ENCODE results near the gene SSBP2. TPM values are rescaled to one million over a fixed set of nuclear protein-coding genes. Genes with fewer than 3 reads are reported as not detected.

The SSBP2 gene
- total RNA-seq, 1 donor from 2014 or later, result 85.8 TPM

- H3K27ac Mint-ChIP-seq, result no peak overlapping the region
Measured at GRCh38 chr5:81694726-81695125, 56.2 kb downstream of the SSBP2 start.

GRCh38 chr5:81688215-81688614, 62.7 kb downstream of the SSBP2 start:
- H3K9me3 Mint-ChIP-seq, result peaks cover 61% of the 10 kb centered on the region
- no peak for TF ChIP-seq CTCF (IDR thresholded peaks at IDR 0.05; ENCODE audit: unreplicated experiment)
- no peak overlapping the region for H3K27ac Mint-ChIP-seq
- H3K27me3 Mint-ChIP-seq (ENCODE audit: low read depth), result no peaks in the 10 kb centered on the region
- H3K4me1 Mint-ChIP-seq, result no peaks in the 10 kb centered on the region
- H3K4me3 Mint-ChIP-seq, result no peak overlapping the region
- no peak for DNase-seq (ENCODE audit: low spot score in 2 of 2, unreplicated experiment in 2 of 2)
- peaks cover 75% of the 10 kb centered on the region for H3K36me3 Mint-ChIP-seq

More at GRCh38 chr5:81694726-81695125, 56.2 kb downstream of the SSBP2 start:
- TF ChIP-seq CTCF (IDR thresholded peaks at IDR 0.05; ENCODE audit: unreplicated experiment), result no peak
- peaks cover 50% of the 10 kb centered on the region for H3K9me3 Mint-ChIP-seq
- peaks cover 4% of the 10 kb centered on the region for H3K4me1 Mint-ChIP-seq
- H3K27me3 Mint-ChIP-seq (ENCODE audit: low read depth), result no peaks in the 10 kb centered on the region
- no peak for DNase-seq (ENCODE audit: low spot score in 2 of 2, unreplicated experiment in 2 of 2)
- H3K4me3 Mint-ChIP-seq, result no peak overlapping the region
- peaks cover 48% of the 10 kb centered on the region for H3K36me3 Mint-ChIP-seq

DNA sequence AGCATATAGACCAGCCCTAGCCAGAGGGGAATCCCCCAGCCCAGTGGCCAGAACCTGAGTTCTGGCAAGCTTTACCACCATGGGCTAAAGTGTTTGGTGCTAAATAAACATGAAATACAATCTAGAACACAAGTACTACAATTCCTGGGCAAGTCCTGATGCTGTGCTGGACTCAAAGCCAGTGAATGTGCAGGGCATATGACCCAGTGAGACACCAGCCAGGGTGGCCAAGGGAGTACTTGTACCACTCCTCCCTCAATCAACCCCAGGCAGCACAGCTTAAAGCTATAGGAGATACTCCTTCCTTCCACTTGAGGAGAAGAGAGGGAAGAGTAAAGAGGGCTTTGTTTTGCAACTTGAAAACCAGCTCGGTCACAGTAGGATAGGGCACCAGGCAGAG, 63.6 kb downstream of the SSBP2 start:
- no peak for TF ChIP-seq CTCF (IDR thresholded peaks at IDR 0.05; ENCODE audit: unreplicated experiment)
- H3K9me3 Mint-ChIP-seq, result peaks cover 63% of the 10 kb centered on the region
- no peak overlapping the region for H3K27ac Mint-ChIP-seq
- no peaks in the 10 kb centered on the region for H3K27me3 Mint-ChIP-seq (ENCODE audit: low read depth)
- peaks cover 79% of the 10 kb centered on the region for H3K36me3 Mint-ChIP-seq
- no peaks in the 10 kb centered on the region for H3K4me1 Mint-ChIP-seq
- H3K4me3 Mint-ChIP-seq, result no peak overlapping the region
- DNase-seq (ENCODE audit: low spot score in 2 of 2, unreplicated experiment in 2 of 2), result no peak

GRCh38 chr5:81685471-81685870, 65.4 kb downstream of the SSBP2 start:
- Mint-ChIP-seq H3K36me3 (peaks cover 75% of the 10 kb centered on the region), H3K27me3 (ENCODE audit: low read depth) (no peaks in the 10 kb centered on the region), H3K27ac (no peak overlapping the region), H3K4me1 (no peaks in the 10 kb centered on the region), H3K4me3 (no peak overlapping the region), H3K9me3 (peaks cover 55% of the 10 kb centered on the region)
- TF ChIP-seq CTCF (IDR thresholded peaks at IDR 0.05; ENCODE audit: unreplicated experiment), result no peak
- DNase-seq (ENCODE audit: low spot score in 2 of 2, unreplicated experiment in 2 of 2), result no peak

- Mint-ChIP-seq H3K9me3 (peaks cover 70% of the 10 kb centered on the region), H3K27ac (no peak overlapping the region), H3K4me3 (no peak overlapping the region), H3K27me3 (ENCODE audit: low read depth) (no peaks in the 10 kb centered on the region), H3K4me1 (peaks cover 3% of the 10 kb centered on the region), H3K36me3 (peaks cover 67% of the 10 kb centered on the region)
- DNase-seq (ENCODE audit: low spot score in 2 of 2, unreplicated experiment in 2 of 2), result no peak
- no peak for TF ChIP-seq CTCF (IDR thresholded peaks at IDR 0.05; ENCODE audit: unreplicated experiment)
Measured at GRCh38 chr5:81679885-81680284, 71.0 kb downstream of the SSBP2 start.

DNA sequence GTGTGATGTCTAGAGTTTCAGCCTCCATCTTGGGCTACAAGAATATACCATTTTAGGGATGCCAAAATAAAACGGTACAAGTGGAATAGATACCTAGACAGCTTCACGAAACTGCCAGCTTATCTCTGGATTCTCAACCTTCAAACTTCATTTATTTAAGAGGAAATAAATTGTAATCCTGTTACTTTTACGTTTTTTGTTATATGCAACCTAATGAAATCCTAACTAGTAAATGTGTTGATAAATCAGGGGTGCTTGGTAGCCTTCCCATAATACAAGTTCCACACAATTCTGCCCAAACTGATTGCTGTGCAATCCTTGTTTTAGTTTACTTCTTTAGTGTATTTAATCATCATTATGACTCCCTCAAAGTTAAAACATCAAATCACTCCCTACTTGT, 75.5 kb downstream of the SSBP2 start:
- Mint-ChIP-seq H3K27ac (no peak overlapping the region), H3K4me1 (peaks cover 3% of the 10 kb centered on the region), H3K36me3 (peaks cover 31% of the 10 kb centered on the region), H3K9me3 (peaks cover 41% of the 10 kb centered on the region), H3K4me3 (no peak overlapping the region), H3K27me3 (ENCODE audit: low read depth) (no peaks in the 10 kb centered on the region)
- TF ChIP-seq CTCF (IDR thresholded peaks at IDR 0.05; ENCODE audit: unreplicated experiment), result no peak
- no peak for DNase-seq (ENCODE audit: low spot score in 2 of 2, unreplicated experiment in 2 of 2)

All from mesothelial cell of epicardium (in vitro differentiated cells).